Endothelial cell (in vitro differentiated cells): ENCODE measurements around the gene PHPT1. TPM values are rescaled to one million over a fixed set of nuclear protein-coding genes. Genes with fewer than 3 reads are reported as not detected.

ENCODE experiments used
- DNase-seq: peaks from one replicate; pipeline ENCODE4 v3.0.0; 2021; ENCODE audit warnings: low spot score
- H3K27ac Mint-ChIP-seq: one replicate; pipeline ENCODE4 v1.8.0; 2021; ENCODE audit warnings: mixed read lengths, inconsistent platforms; ENCODE audit not compliant: unreplicated experiment
- H3K27me3 Mint-ChIP-seq: one replicate; pipeline ENCODE4 v1.8.0; 2021; ENCODE audit warnings: mild to moderate bottlenecking, moderate library complexity, mixed read lengths, inconsistent platforms; ENCODE audit not compliant: unreplicated experiment
- H3K36me3 Mint-ChIP-seq: one replicate; pipeline ENCODE4 v1.8.0; 2021; ENCODE audit warnings: mild to moderate bottlenecking, low read depth, mixed read lengths, inconsistent platforms; ENCODE audit not compliant: unreplicated experiment
- H3K4me1 Mint-ChIP-seq: one replicate; pipeline ENCODE4 v1.8.0; 2021; ENCODE audit warnings: mild to moderate bottlenecking, mixed read lengths, inconsistent platforms; ENCODE audit not compliant: unreplicated experiment
- H3K4me3 Mint-ChIP-seq: one replicate; pipeline ENCODE4 v1.8.0; 2021; ENCODE audit warnings: mild to moderate bottlenecking, mixed read lengths, inconsistent platforms; ENCODE audit not compliant: unreplicated experiment
- H3K9me3 Mint-ChIP-seq: one replicate; pipeline ENCODE4 v1.8.0; 2021; ENCODE audit warnings: mixed read lengths, inconsistent platforms; ENCODE audit not compliant: unreplicated experiment
- CTCF ChIP-seq: fragments of 200-600 bp; sonication (generic); IDR thresholded peaks from one replicate; pipeline ENCODE4 v1.5.0; 2021; ENCODE audit warnings: antibody characterized with exemption; ENCODE audit not compliant: unreplicated experiment
- total RNA-seq: library from RNA; stranded (reverse); fragmentation: NEBNext Ultra II Directional; extraction: Animal tissue kit (Norgen Biotek cat#: 25700); gene quantifications from one replicate; pipeline ENCODE4 v1.2.1, GENCODE V29; 2021; ENCODE audit not compliant: unreplicated experiment

The PHPT1 gene
- total RNA-seq, 1 donor from 2014 or later: 134 TPM

GRCh38 chr9:136852664-136853595, 3.7 kb downstream of the PHPT1 start:
- Mint-ChIP-seq H3K9me3 (no peaks in the 10 kb centered on the region), H3K27ac (no peak overlapping the region), H3K4me3 (no peak overlapping the region), H3K4me1 (no peaks in the 10 kb centered on the region), H3K36me3 (no peaks in the 10 kb centered on the region), H3K27me3 (peaks cover 8% of the 10 kb centered on the region)
- DNase-seq: peak; percentile 2
- TF ChIP-seq CTCF: no peak

- H3K9me3 Mint-ChIP-seq: no peaks in the 10 kb centered on the region
- H3K36me3 Mint-ChIP-seq: no peaks in the 10 kb centered on the region
- DNase-seq: no peak
- no peak overlapping the region for H3K4me3 Mint-ChIP-seq
- no peak for TF ChIP-seq CTCF
- H3K27ac Mint-ChIP-seq: no peak overlapping the region
- peaks cover 7% of the 10 kb centered on the region for H3K27me3 Mint-ChIP-seq
- no peaks in the 10 kb centered on the region for H3K4me1 Mint-ChIP-seq
These were observed 4.4 kb downstream of the PHPT1 start for GRCh38 chr9:136853596-136854112.

- no peak overlapping the region for H3K27ac Mint-ChIP-seq
- no peaks in the 10 kb centered on the region for H3K4me1 Mint-ChIP-seq
- no peak for DNase-seq
- no peaks in the 10 kb centered on the region for H3K9me3 Mint-ChIP-seq
- peaks cover 4% of the 10 kb centered on the region for H3K27me3 Mint-ChIP-seq
- no peak overlapping the region for H3K4me3 Mint-ChIP-seq
- TF ChIP-seq CTCF: no peak
- H3K36me3 Mint-ChIP-seq: no peaks in the 10 kb centered on the region
These were observed 5.1 kb downstream of the PHPT1 start for GRCh38 chr9:136854113-136854841.

- Mint-ChIP-seq H3K27ac (no peak overlapping the region), H3K36me3 (no peaks in the 10 kb centered on the region), H3K4me1 (no peaks in the 10 kb centered on the region), H3K9me3 (no peaks in the 10 kb centered on the region), H3K27me3 (peaks cover 2% of the 10 kb centered on the region), H3K4me3 (no peak overlapping the region)
- no peak for TF ChIP-seq CTCF
- DNase-seq: no peak
These were observed 5.7 kb downstream of the PHPT1 start for GRCh38 chr9:136854842-136855460.
